HG02623 (cell line): Measurements from ENCODE around the gene HK2.

Experiments used
- ATAC-seq: cut with Tn5 transposase; IDR thresholded peaks from one replicate; pipeline ENCODE4 v1.9.1; 2021; ENCODE audit warnings: moderate library complexity; ENCODE audit not compliant: unreplicated experiment

The HK2 gene

DNA sequence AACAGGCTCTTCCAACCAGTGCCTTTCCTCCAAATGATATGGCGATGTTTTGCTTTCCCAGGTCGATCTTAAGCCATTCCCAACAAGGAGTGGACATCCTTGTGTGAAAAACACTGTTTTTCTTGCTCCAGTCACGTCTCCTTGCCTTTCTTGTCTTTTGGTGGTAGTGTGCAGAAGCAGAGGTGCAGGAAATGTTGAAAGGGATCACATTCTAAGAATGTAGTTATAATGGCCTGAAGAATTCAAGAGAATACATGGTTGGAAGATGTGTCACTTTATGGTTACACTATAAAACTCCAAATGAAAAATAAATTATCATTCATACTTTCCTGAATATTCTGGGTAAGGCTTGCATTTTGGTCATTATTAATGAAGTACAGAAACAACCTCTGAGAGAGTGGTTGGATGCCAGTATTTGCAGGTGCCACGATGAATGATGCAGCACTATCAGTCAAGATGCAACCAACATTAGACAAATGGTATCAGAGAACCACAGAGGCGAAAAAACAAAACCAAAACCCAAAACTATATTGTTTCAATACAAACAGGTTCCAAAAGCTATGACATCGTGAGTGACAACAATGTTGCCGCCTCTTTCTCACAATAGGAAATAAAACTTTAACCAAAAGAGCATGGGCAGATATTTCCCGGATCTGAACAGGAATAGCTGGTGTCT lies 97.0 kb downstream of the HK2 start:
- ATAC-seq = no peak

DNA sequence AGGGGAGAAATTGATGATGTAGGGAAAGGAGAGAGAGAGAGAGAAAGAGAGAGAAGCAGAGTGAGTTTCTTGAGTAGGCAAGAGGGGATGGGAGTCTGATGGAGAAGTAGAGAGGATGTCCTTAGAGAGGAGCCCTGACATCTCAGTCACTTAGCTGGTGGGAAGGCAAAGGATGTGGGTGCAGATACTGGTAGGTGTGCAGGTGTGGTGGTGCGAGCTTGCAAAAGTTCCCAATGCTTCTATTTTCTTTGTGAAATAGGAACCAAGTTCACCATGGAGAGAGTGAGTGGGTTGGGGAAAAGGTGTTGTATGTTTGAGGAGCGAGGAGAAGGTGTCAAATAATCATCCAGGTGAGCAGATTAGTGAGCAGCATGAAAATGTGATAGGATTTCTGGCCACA lies 98.0 kb downstream of the HK2 start:
- ATAC-seq = no peak

DNA sequence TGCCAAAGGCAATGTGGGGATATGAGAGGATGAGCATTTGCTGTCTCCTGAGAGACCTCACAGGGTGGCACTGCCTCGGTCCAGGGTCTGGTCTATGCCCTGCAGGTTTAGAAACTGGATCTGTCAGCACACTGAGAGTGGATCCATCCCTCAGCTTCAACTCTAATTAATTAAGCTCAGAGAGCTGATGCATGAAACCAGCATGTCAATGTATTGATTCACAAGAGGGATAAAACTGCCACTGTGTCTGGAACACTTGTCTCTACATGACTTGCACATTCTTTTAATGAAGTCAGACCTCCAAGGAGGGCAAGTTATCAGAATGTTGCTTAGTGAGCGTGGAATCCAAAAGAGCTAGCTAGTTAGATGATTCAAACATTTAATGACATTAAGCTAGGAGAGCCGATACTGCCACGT lies 102.1 kb downstream of the HK2 start:
- ATAC-seq = no peak

DNA sequence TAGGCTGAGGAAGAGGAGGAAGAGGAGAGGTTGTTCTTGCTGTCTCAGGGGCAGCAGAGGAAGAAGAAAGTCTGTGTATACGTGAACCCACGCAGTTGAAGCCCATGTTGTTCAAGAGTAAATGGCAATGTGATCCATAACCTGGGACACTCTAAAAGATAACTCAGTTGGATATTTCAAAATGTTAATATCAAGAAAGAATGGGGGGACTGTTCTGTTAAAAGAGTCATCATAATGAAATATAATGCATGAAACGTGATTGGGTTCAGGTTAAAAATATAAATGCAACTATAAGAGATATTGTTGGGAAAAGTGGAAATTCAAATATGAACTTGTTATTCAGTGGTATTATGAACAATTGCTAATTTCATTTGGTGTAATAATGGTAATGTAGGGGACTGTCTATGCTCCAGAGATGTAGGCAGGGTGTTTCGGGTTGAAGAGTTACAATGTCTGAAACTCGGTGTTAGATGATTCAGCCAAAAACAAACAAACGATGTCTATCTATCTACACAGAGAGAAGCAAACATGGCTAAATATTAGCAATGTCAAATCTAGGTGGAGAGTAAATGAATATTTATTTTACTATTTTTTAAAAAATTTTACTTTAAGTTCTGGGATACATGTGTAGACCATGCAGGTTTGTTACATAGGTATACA lies 103.4 kb downstream of the HK2 start:
- no peak for ATAC-seq

DNA sequence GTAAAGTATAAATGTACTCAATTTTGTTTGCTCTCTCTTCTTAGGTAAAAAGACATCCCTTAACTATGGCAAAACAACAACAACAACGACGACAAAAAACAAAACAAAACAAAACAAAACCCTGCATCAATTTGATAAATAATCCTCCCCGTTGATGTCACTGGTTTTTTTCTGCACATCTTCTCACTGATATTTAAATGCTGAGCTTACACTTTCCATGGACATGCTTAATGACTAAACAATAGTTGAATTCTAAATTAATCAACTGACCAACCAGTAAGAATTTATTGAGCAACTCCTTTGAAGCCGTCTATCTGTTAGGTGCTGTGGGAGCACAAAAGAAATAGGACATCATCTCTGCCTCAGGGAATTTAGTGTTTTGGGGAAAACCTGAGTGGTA lies 104.3 kb downstream of the HK2 start:
- no peak for ATAC-seq

DNA sequence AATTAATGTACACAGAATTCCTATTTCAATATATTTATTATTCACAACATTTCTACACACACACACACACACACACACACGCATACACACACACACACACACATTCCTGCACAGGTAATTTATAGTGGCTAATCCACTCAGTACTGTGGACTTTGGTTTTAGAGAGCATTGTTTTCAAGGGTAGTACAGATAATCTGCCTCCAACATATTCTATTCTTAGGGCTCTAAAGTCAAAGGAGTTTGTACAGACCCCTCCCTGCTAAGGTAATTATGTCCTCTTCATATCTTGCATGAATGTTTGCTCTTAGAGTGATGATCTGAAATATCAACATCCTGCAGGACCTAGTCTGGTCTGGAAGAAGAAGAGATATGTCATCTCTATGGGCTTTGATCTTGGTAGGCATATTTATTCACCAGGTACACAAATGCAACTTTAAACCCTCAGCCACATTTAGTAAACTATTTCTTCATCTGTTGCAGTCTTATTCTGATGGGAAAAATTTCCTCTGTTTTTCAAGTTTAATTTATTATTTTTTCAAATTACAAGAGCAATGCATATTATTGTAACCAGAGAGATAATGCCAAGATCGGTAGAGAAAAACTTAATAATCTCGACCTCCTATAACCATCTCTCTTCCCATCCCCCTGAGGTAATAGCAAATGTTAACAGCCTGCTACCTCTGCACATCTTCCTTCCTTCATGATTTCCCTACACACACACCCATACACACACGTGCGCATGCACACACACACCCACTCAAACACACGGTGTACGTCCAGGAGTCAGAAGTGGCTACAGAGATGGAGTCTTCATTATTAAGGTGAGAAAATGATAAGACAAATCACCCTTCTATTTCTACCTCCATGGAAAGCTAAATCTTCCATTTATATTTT lies 106.2 kb downstream of the HK2 start:
- no peak for ATAC-seq

DNA sequence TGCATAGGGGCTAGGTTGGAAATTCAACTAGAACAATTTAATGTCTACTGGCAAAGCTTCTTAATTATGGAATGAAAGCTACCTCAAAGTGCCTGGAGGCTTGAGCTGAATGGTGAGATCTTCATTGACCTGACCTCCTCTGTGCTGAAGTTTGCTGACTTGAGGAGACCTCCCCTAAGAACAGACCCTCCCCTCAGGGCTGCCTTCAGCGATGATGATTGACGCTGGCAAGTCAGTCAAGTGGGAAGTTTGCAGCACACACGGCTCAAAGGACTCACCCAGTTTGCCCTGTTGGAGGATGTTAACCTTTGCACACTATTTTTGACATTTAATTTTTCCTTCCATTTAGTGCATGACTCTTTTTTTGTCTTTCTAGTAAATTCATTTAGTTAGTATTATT lies 107.4 kb downstream of the HK2 start:
- no peak for ATAC-seq

DNA sequence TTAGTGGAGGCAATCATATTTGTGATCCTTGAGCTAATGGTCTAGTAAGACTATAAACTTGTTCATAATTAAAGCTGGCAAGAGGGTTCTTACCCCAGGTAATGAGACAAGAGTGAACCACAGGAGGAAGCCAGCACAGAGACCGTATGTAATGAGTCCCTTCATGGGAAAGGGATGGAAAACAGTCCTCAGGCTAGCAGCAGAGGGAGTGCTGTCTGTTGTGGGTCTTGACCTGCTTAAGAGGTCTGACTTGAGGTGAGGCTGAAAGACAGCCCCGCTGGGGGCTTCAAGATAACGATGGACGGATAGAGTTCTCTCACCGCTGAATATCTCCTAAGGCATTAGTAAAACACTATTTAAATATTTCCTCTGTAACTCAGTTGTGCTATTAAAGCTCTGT lies 108.3 kb downstream of the HK2 start:
- ATAC-seq = no peak
